T-helper 17 cell (primary cell): ENCODE results near the gene CAMK1D. TPM values are rescaled to one million over a fixed set of nuclear protein-coding genes. Genes with fewer than 3 reads are reported as not detected.

Experiments
- ATAC-seq: fragments of 150-1000 bp; cut with Tn5 transposase; 2 replicates; pipeline ENCODE4 v1.10.0; 2021; ENCODE audit warnings: mild to moderate bottlenecking, moderate library complexity
- DNase-seq, 3 donors: peaks; one replicate each; pipeline versions ENCODE4 v3.0.0 to v3.0.0-alpha.2; 2020 to 2021
- H3K9me3 ChIP-seq: one replicate; pipeline ENCODE4 v1.7.0; 2013; ENCODE audit warnings: low read length, mild to moderate bottlenecking; ENCODE audit not compliant: control insufficient read depth, poor library complexity, severe bottlenecking
- H3K27ac Mint-ChIP-seq: one replicate; pipeline ENCODE4 v1.8.0; 2022; ENCODE audit warnings: mild to moderate bottlenecking, moderate library complexity, mixed read lengths
- H3K27me3 Mint-ChIP-seq: one replicate; pipeline ENCODE4 v1.8.0; 2022; ENCODE audit warnings: mixed read lengths
- H3K36me3 Mint-ChIP-seq: one replicate; pipeline ENCODE4 v1.8.0; 2022; ENCODE audit warnings: low read depth, mixed read lengths
- H3K4me1 Mint-ChIP-seq: one replicate; pipeline ENCODE4 v1.8.0; 2022; ENCODE audit warnings: mild to moderate bottlenecking, mixed read lengths
- H3K4me3 Mint-ChIP-seq: one replicate; pipeline ENCODE4 v1.8.0; 2022; ENCODE audit warnings: mild to moderate bottlenecking, moderate library complexity, mixed read lengths
- total RNA-seq, 4 donors: library from RNA in 2 of 4; stranded (reverse) in 2 of 4; gene quantifications; one replicate each; pipeline ENCODE4 v1.2.3 and lab custom pipeline; 2022 to 2026

Gene CAMK1D
- total RNA-seq, 2 donors from 2014 or later = 31.1 to 47.3 TPM

GRCh38 chr10:12826800-12827372 is 477.5 kb downstream of the CAMK1D start:
- Mint-ChIP-seq H3K4me1 (peaks cover 3% of the 10 kb centered on the region), H3K36me3 (peaks cover 21% of the 10 kb centered on the region), H3K27ac (no peak overlapping the region), H3K27me3 (no peaks in the 10 kb centered on the region), H3K4me3 (no peak overlapping the region)
- DNase-seq (no peak), ATAC-seq (no peak)
- H3K9me3 ChIP-seq = no peaks in the 10 kb centered on the region

- H3K9me3 ChIP-seq = no peaks in the 10 kb centered on the region
- H3K27ac Mint-ChIP-seq = no peak overlapping the region
- H3K4me1 Mint-ChIP-seq = no peaks in the 10 kb centered on the region
- peaks cover 15% of the 10 kb centered on the region for H3K36me3 Mint-ChIP-seq
- ATAC-seq (no peak), DNase-seq (no peak)
- no peak overlapping the region for H3K4me3 Mint-ChIP-seq
- H3K27me3 Mint-ChIP-seq = no peaks in the 10 kb centered on the region
Observed at GRCh38 chr10:12828736-12829135, 479.4 kb downstream of the CAMK1D start.

GRCh38 chr10:12829831-12830390 is 480.6 kb downstream of the CAMK1D start:
- H3K4me1 Mint-ChIP-seq = no peaks in the 10 kb centered on the region
- no peak overlapping the region for H3K4me3 Mint-ChIP-seq
- DNase-seq (no peak), ATAC-seq (no peak)
- no peaks in the 10 kb centered on the region for H3K9me3 ChIP-seq
- no peaks in the 10 kb centered on the region for H3K27me3 Mint-ChIP-seq
- peaks cover 14% of the 10 kb centered on the region for H3K36me3 Mint-ChIP-seq
- H3K27ac Mint-ChIP-seq = no peak overlapping the region

GRCh38 chr10:12832096-12832495 is 482.7 kb downstream of the CAMK1D start:
- H3K27me3 Mint-ChIP-seq = no peaks in the 10 kb centered on the region
- H3K4me1 Mint-ChIP-seq = peaks cover 3% of the 10 kb centered on the region
- H3K27ac Mint-ChIP-seq = no peak overlapping the region
- ATAC-seq (no peak), DNase-seq (no peak)
- no peaks in the 10 kb centered on the region for H3K9me3 ChIP-seq
- no peak overlapping the region for H3K4me3 Mint-ChIP-seq
- peaks cover 7% of the 10 kb centered on the region for H3K36me3 Mint-ChIP-seq

- Mint-ChIP-seq H3K27ac (no peak overlapping the region), H3K4me3 (no peak overlapping the region), H3K36me3 (peaks cover 2% of the 10 kb centered on the region), H3K27me3 (no peaks in the 10 kb centered on the region), H3K4me1 (peaks cover 6% of the 10 kb centered on the region)
- no peaks in the 10 kb centered on the region for H3K9me3 ChIP-seq
- DNase-seq = no peak
- no peak for ATAC-seq
Observed at GRCh38 chr10:12833451-12833850, 484.1 kb downstream of the CAMK1D start.

- Mint-ChIP-seq H3K4me3 (no peak overlapping the region), H3K36me3 (peaks cover 2% of the 10 kb centered on the region), H3K27ac (no peak overlapping the region), H3K27me3 (no peaks in the 10 kb centered on the region), H3K4me1 (peaks cover 8% of the 10 kb centered on the region)
- no peak for ATAC-seq
- no peaks in the 10 kb centered on the region for H3K9me3 ChIP-seq
- no peak for DNase-seq
Observed at GRCh38 chr10:12834116-12834665, 484.8 kb downstream of the CAMK1D start.

- Mint-ChIP-seq H3K27ac (no peak overlapping the region), H3K4me3 (no peak overlapping the region), H3K36me3 (peaks cover 2% of the 10 kb centered on the region), H3K27me3 (no peaks in the 10 kb centered on the region), H3K4me1 (peaks cover 8% of the 10 kb centered on the region)
- no peaks in the 10 kb centered on the region for H3K9me3 ChIP-seq
- ATAC-seq = no peak
- DNase-seq = no peak
Observed at GRCh38 chr10:12834721-12835120, 485.4 kb downstream of the CAMK1D start.

- H3K27ac Mint-ChIP-seq = no peak overlapping the region
- H3K4me3 Mint-ChIP-seq = no peak overlapping the region
- H3K4me1 Mint-ChIP-seq = peaks cover 8% of the 10 kb centered on the region
- H3K27me3 Mint-ChIP-seq = no peaks in the 10 kb centered on the region
- DNase-seq (no peak), ATAC-seq (no peak)
- no peaks in the 10 kb centered on the region for H3K9me3 ChIP-seq
- H3K36me3 Mint-ChIP-seq = peaks cover 2% of the 10 kb centered on the region
Observed at GRCh38 chr10:12835709-12836108, 486.4 kb downstream of the CAMK1D start.

GRCh38 chr10:12838366-12838765 is 489.0 kb downstream of the CAMK1D start:
- no peak overlapping the region for H3K27ac Mint-ChIP-seq
- H3K4me1 Mint-ChIP-seq = peaks cover 8% of the 10 kb centered on the region
- H3K9me3 ChIP-seq = no peaks in the 10 kb centered on the region
- H3K36me3 Mint-ChIP-seq = no peaks in the 10 kb centered on the region
- H3K4me3 Mint-ChIP-seq = no peak overlapping the region
- DNase-seq (no peak), ATAC-seq (no peak)
- H3K27me3 Mint-ChIP-seq = peaks cover 4% of the 10 kb centered on the region

- Mint-ChIP-seq H3K36me3 (no peaks in the 10 kb centered on the region), H3K4me3 (no peak overlapping the region), H3K27me3 (peaks cover 11% of the 10 kb centered on the region), H3K4me1 (peaks cover 8% of the 10 kb centered on the region), H3K27ac (no peak overlapping the region)
- no peaks in the 10 kb centered on the region for H3K9me3 ChIP-seq
- ATAC-seq (no peak), DNase-seq (no peak)
Observed at GRCh38 chr10:12838995-12839927, 489.9 kb downstream of the CAMK1D start.

- peaks cover 19% of the 10 kb centered on the region for H3K27me3 Mint-ChIP-seq
- H3K9me3 ChIP-seq = no peaks in the 10 kb centered on the region
- no peak overlapping the region for H3K27ac Mint-ChIP-seq
- H3K4me1 Mint-ChIP-seq = peaks cover 8% of the 10 kb centered on the region
- DNase-seq = no peak
- H3K36me3 Mint-ChIP-seq = no peaks in the 10 kb centered on the region
- no peak overlapping the region for H3K4me3 Mint-ChIP-seq
- ATAC-seq = no peak
Observed at GRCh38 chr10:12839941-12840611, 490.7 kb downstream of the CAMK1D start.

- Mint-ChIP-seq H3K27ac (no peak overlapping the region), H3K27me3 (peaks cover 21% of the 10 kb centered on the region), H3K4me1 (peaks cover 6% of the 10 kb centered on the region), H3K4me3 (no peak overlapping the region), H3K36me3 (no peaks in the 10 kb centered on the region)
- H3K9me3 ChIP-seq = no peaks in the 10 kb centered on the region
- DNase-seq = no peak
- no peak for ATAC-seq
Observed at GRCh38 chr10:12841426-12841825, 492.1 kb downstream of the CAMK1D start.

- Mint-ChIP-seq H3K27ac (no peak overlapping the region), H3K27me3 (peaks cover 21% of the 10 kb centered on the region), H3K4me3 (no peak overlapping the region), H3K4me1 (peaks cover 6% of the 10 kb centered on the region), H3K36me3 (no peaks in the 10 kb centered on the region)
- H3K9me3 ChIP-seq = no peaks in the 10 kb centered on the region
- no peak for DNase-seq
- ATAC-seq = no peak
Observed at GRCh38 chr10:12841826-12842225, 492.5 kb downstream of the CAMK1D start.
